A549 (cell line): ENCODE data around the gene SHANK2.

Experiments
- BHLHE40 ChIP-seq: IDR thresholded peaks from 2 replicates; pipeline ENCODE4 v1.6.1; 2012; ENCODE audit warnings: low read depth, low read length, inconsistent platforms
- CBX8 ChIP-seq: fragments of 200-600 bp; sonication (generic); IDR thresholded peaks from 2 replicates; pipeline ENCODE4 v1.6.1; 2016
- CTCF ChIP-seq: fragments of >200 bp; sonication (Bioruptor Twin); formaldehyde crosslinking; IDR thresholded peaks from 3 replicates; pipeline ENCODE4 v1.5.1; 2016
- EP300 ChIP-seq, 2 experiments: fragments of >200 bp; sonication (Bioruptor Twin); formaldehyde crosslinking; IDR thresholded peaks; 2 replicates in 1 of 2; 3 replicates in 1 of 2; pipeline ENCODE4 v1.6.1; 2016 to 2017
- HDAC2 ChIP-seq: fragments of 200-600 bp; sonication (generic); IDR thresholded peaks from 2 replicates; pipeline ENCODE4 v1.6.1; 2016
- MAFK ChIP-seq: fragments of 450-650 bp; IDR thresholded peaks from 2 replicates; pipeline ENCODE4 v1.6.1; 2014; ENCODE audit not compliant: partially characterized antibody
- ZNF302 ChIP-seq: fragments of 250-450 bp; sonication (Bioruptor Pico); IDR thresholded peaks from 2 replicates; pipeline ENCODE4 v1.9.0; 2021; ENCODE audit warnings: inconsistent platforms, mild to moderate bottlenecking, moderate library complexity
- ZSCAN20 ChIP-seq: fragments of 250-450 bp; sonication (Bioruptor Pico); IDR thresholded peaks from 2 replicates; pipeline ENCODE4 v1.8.0; 2022; ENCODE audit warnings: mild to moderate bottlenecking, moderate library complexity

GRCh38 chr11:71235719-71236118, 16.7 kb downstream of the SHANK2 start:
- TF ChIP-seq MAFK (no peak), CTCF (no peak), ZNF302 (CRISPR knock-in tag) (no peak), BHLHE40 (no peak), HDAC2 (no peak), ZSCAN20 (CRISPR knock-in tag) (no peak), CBX8 (no peak), EP300 (IDR thresholded peaks at IDR 0.05) (no peak)
